Spleen (tissue), 13 donors: ENCODE results near the gene DSN1. TPM values are rescaled to one million over a fixed set of nuclear protein-coding genes. Genes with fewer than 3 reads are reported as not detected.

Experiments used
- DNase-seq: peaks from one replicate; pipeline ENCODE4 v3.0.0-alpha.2; 2020
- H3K27ac ChIP-seq, 8 donors: fragments of 200-600 bp; sonication (generic) in 7 of 8; 1 replicate in 4 of 8; 2 replicates in 4 of 8; pipeline versions ENCODE4 v1.5.0 to v1.8.0; 2016 to 2021; ENCODE audit warnings: inconsistent platforms in 4 of 8, mild to moderate bottlenecking in 4 of 8, moderate library complexity in 1 of 8
- H3K27me3 ChIP-seq, 7 donors: fragments of 200-600 bp; sonication (generic) in 6 of 7; replicated peaks in 1 of 7; 1 replicate in 4 of 7; 2 replicates in 3 of 7; pipeline versions ENCODE4 v1.5.0 to v1.8.0; 2016 to 2021; ENCODE audit warnings: inconsistent platforms in 3 of 7, mild to moderate bottlenecking in 1 of 7
- H3K36me3 ChIP-seq, 6 donors: fragments of 200-600 bp; sonication (generic) in 5 of 6; 1 replicate in 4 of 6; 2 replicates in 2 of 6; pipeline versions ENCODE4 v1.5.0 to v1.8.0; 2016 to 2021; ENCODE audit warnings: inconsistent platforms in 2 of 6
- H3K4me1 ChIP-seq, 6 donors: fragments of 200-600 bp; sonication (generic) in 5 of 6; 1 replicate in 3 of 6; 2 replicates in 3 of 6; pipeline versions ENCODE4 v1.5.0 to v1.8.0; 2016 to 2021; ENCODE audit warnings: inconsistent platforms in 3 of 6
- H3K4me3 ChIP-seq, 8 donors: fragments of 200-600 bp; sonication (generic) in 7 of 8; 1 replicate in 4 of 8; 2 replicates in 4 of 8; pipeline versions ENCODE4 v1.5.0 to v1.8.0; 2016 to 2021; ENCODE audit warnings: inconsistent platforms in 4 of 8, mild to moderate bottlenecking in 4 of 8, moderate library complexity in 2 of 8
- H3K9me3 ChIP-seq, 8 donors: fragments of 200-600 bp; sonication (generic) in 7 of 8; 1 replicate in 4 of 8; 2 replicates in 4 of 8; pipeline versions ENCODE4 v1.5.0 to v1.8.0; 2016 to 2021; ENCODE audit warnings: inconsistent platforms in 4 of 8
- POLR2A ChIP-seq, 3 donors: fragments of 450-650 bp; IDR thresholded peaks; one replicate each; pipeline ENCODE4 v1.5.1; 2017; ENCODE audit warnings: antibody characterized with exemption in 3 of 3, mild to moderate bottlenecking in 1 of 3
- POLR2AphosphoS5 ChIP-seq, 3 donors: sonication (generic); formaldehyde crosslinking; IDR thresholded peaks; one replicate each; pipeline ENCODE4 v1.5.1; 2017; ENCODE audit warnings: antibody characterized with exemption in 3 of 3
- WGBS, 5 donors: extraction: QIAGEN DNeasy Blood & Tissue Kit in 3 of 5; methylation state at CpG; one replicate each; pipeline versions ENCODE4 v1.1.5 to v1.1.7; 2013 to 2018; 5-methylcytosine and 5-hydroxymethylcytosine counted together
- intact Hi-C: fragments of 100-400 bp; cut with DNase I; formaldehyde crosslinking; loops from one replicate; pipeline ENCODE4 v1.15.0; 2023; ENCODE audit warnings: low total_unique reads
- long read RNA-seq, 2 donors: transcript quantifications; one replicate each; lab custom pipeline, GENCODE V29; 2026
- polyA plus RNA-seq, 3 donors: library from polyadenylated mRNA; stranded (reverse); fragments of 200-250 nt; gene quantifications; one replicate each; pipeline ENCODE4 v1.2.1, GENCODE V29; 2013
- total RNA-seq, 7 donors: library from RNA; depleted of rRNA in 3 of 7; stranded (reverse); fragments of >200 nt in 3 of 7; fragmentation: NEBNext Ultra II Directional in 4 of 7; extraction: Animal tissue kit (Norgen Biotek cat#: 25700) in 4 of 7; gene quantifications; one replicate each; pipeline versions ENCODE4 v1.1.0 to v1.2.1, GENCODE V29; 2016 to 2021
- TF ChIP-seq, protein P1 (sequence below), 11 experiments: fragments of 200-600 bp in 7 of 11; fragments of 450-650 bp in 4 of 11; sonication (generic) in 4 of 11; IDR thresholded peaks in 8 of 11; conservative IDR thresholded peaks in 3 of 11; 1 replicate in 7 of 11; 2 replicates in 4 of 11; pipeline versions ENCODE4 v1.4.0 to v1.8.0; 2016 to 2021; ENCODE audit warnings: antibody characterized with exemption in 11 of 11, inconsistent platforms in 4 of 11, mild to moderate bottlenecking in 1 of 11
- donor health status: healthy with polysubstance abuse.
- donor health status: DM: no; HTN: no; CAD: no; lungs with moderate emphysema.
- donor health status: DM: no; HTN: no; CAD: no.
- donor health status: Bipolar disorder and iron deficiency.
- donor health status: healthy.
- donor health status: DM: no; HTN: no; CAD: no.
- donor health status: DM: yes; HTN: yes; CAD: no.

DSN1 gene
- total RNA-seq: 10 to 100 TPM in 4 of 7 donors, 1 to 10 TPM in 3; 8.6 to 16.7 (median 10.5) TPM
- 10 to 100 TPM; 12.6 to 16.6 (median 15.7) TPM for polyA plus RNA-seq
- long read RNA-seq, donor 1, transcript DSN1-203 (11 exons, 2,233 nt): major isoform, 5 of 8 reads
- long read RNA-seq, donor 1, partial matches to known transcripts: 0 of 8 reads
- long read RNA-seq, donor 1, other reads (novel, unspliced or antisense): 0 of 8 reads
- long read RNA-seq, donor 2, partial matches to known transcripts: 0 of 3 reads
- long read RNA-seq, donor 2, other reads (novel, unspliced or antisense): 0 of 3 reads

DNA sequence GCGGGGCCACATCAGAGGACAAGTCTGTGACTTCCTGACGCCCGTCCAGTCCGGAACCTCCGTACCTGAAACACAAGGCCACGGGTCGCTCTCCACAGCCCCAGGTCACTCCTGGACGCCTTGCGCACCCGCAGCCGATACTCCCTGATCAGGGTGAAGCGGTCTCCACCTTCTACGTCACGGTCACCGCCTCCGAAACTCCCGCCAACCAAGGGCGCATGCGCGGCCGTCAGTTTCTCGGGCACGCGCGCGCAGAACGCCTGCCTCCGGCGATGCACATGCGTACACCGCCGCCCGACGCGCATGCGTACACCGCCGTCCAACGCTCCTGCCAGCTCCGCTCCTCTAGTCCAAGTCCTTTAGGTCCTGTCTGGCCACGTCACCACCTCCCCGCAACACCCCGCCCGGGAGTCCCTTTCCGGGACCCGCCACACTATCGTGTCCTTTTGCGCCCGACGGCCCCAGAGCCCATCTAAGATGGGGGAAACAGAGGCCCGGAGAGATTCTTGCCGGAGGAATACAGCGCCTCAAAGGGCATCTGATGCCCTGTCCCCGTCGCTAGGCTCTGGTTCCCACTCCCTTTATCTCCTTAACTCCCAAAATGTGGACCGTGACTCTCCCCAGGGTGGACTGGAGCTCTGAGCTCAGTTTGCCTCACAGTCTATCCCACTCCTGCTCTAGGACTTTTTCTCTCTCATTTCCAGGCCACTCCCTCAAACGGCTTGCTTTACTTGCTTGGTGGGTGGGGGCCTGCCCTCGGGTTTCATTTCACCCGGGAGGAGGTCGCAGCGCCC, at the start of gene DSN1:
DSN1 (minus strand) TSS at position 167 of the 794 bp plus-strand sequence. CDS start 2,305 bp downstream, outside the sequence.
- intact Hi-C loops: no loop called here
- DNase-seq: peak; percentile 99
- H3K4me1 ChIP-seq: peaks cover 7 to 54% (median 28%) of the 10 kb centered on the region in 6 donors
- H3K27ac ChIP-seq: peak within 1 kb of the TSS; percentile 88 to 96 (median 92)
- H3K9me3 ChIP-seq: no peaks in the 10 kb centered on the region
- TF ChIP-seq, protein P1, sequence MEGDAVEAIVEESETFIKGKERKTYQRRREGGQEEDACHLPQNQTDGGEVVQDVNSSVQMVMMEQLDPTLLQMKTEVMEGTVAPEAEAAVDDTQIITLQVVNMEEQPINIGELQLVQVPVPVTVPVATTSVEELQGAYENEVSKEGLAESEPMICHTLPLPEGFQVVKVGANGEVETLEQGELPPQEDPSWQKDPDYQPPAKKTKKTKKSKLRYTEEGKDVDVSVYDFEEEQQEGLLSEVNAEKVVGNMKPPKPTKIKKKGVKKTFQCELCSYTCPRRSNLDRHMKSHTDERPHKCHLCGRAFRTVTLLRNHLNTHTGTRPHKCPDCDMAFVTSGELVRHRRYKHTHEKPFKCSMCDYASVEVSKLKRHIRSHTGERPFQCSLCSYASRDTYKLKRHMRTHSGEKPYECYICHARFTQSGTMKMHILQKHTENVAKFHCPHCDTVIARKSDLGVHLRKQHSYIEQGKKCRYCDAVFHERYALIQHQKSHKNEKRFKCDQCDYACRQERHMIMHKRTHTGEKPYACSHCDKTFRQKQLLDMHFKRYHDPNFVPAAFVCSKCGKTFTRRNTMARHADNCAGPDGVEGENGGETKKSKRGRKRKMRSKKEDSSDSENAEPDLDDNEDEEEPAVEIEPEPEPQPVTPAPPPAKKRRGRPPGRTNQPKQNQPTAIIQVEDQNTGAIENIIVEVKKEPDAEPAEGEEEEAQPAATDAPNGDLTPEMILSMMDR (IDR thresholded peaks at IDR 0.05 in 8 of 11, conservative IDR thresholded peaks at IDR 0.05 in 3 of 11): peak in 1 of 11 experiments; percentile 61
- TF ChIP-seq POLR2AphosphoS5 (IDR thresholded peaks at IDR 0.05): peak; percentile 95
- peak in 2 of 3 donors; percentile 22 to 43 for TF ChIP-seq POLR2A (IDR thresholded peaks at IDR 0.05)
- H3K36me3 ChIP-seq: peaks cover 0 to 19% (median 3%) of the 10 kb centered on the region in 6 donors
- H3K4me3 ChIP-seq: peak within 1 kb of the TSS; percentile 38 to 88 (median 78)
- WGBS, 5 donors: 0 to 1% (median 0%) methylated on average over 29 to 61 of the region's 61 CpGs
- H3K27me3 ChIP-seq: no peaks in the 10 kb centered on the region

GRCh38 chr20:36823121-36823520, 49.6 kb upstream of the DSN1 start:
- Histone ChIP-seq H3K9me3 (no peaks in the 10 kb centered on the region), H3K4me1 (peaks cover 9 to 32% (median 19%) of the 10 kb centered on the region in 6 donors), H3K27ac (no peak overlapping the region), H3K27me3 (no peaks in the 10 kb centered on the region), H3K36me3 (peaks cover 0 to 38% (median under 1%) of the 10 kb centered on the region in 6 donors), H3K4me3 (no peak overlapping the region)
- WGBS, 5 donors: 74 to 85% (median 81%) methylated on average over 5 of the region's 5 CpGs
- DNase-seq: no peak
- TF ChIP-seq POLR2AphosphoS5 (IDR thresholded peaks at IDR 0.05): no peak
- TF ChIP-seq, protein P1 (IDR thresholded peaks at IDR 0.05 in 8 of 11, conservative IDR thresholded peaks at IDR 0.05 in 3 of 11): no peak
- no peak for TF ChIP-seq POLR2A (IDR thresholded peaks at IDR 0.05)
- intact Hi-C loops: no loop called here

GRCh38 chr20:36821964-36822437, 48.4 kb upstream of the DSN1 start:
- 77 to 89% (median 80%) methylated on average over 4 to 7 of the region's 7 CpGs for WGBS, 5 donors
- no peak overlapping the region for H3K27ac ChIP-seq
- no peak overlapping the region for H3K4me3 ChIP-seq
- intact Hi-C loops: no loop called here
- H3K36me3 ChIP-seq: peaks cover 0 to 38% (median 0%) of the 10 kb centered on the region in 6 donors
- peaks cover 0 to 21% (median 9%) of the 10 kb centered on the region in 6 donors for H3K4me1 ChIP-seq
- no peaks in the 10 kb centered on the region for H3K9me3 ChIP-seq
- TF ChIP-seq POLR2A (IDR thresholded peaks at IDR 0.05) (no peak), POLR2AphosphoS5 (IDR thresholded peaks at IDR 0.05) (no peak)
- TF ChIP-seq, protein P1 (IDR thresholded peaks at IDR 0.05 in 8 of 11, conservative IDR thresholded peaks at IDR 0.05 in 3 of 11): no peak
- H3K27me3 ChIP-seq: no peaks in the 10 kb centered on the region
- no peak for DNase-seq
